ENCODE results near the gene PEX13.

- TF ChIP-seq POLR2A (IDR thresholded peaks at IDR 0.05; ENCODE audit: low read depth, low read length) = no peak
- no peak for TF ChIP-seq POLR2AphosphoS5 (IDR thresholded peaks at IDR 0.05; ENCODE audit: low read depth, low read length)
- no peak for TF ChIP-seq TAF1 (IDR thresholded peaks at IDR 0.05; ENCODE audit: borderline replicate concordance, low read depth, low read length)
Measured at GRCh38 chr2:61089797-61090196, 72.3 kb downstream of the PEX13 start.
